Measurements from ENCODE around the gene SGPP2.
"Not testable (repeated sequence)": the region's sequence is repeated elsewhere in the genome, so short reads cannot be mapped to it uniquely, and the experiment has no call there.

SGPP2 gene

DNA sequence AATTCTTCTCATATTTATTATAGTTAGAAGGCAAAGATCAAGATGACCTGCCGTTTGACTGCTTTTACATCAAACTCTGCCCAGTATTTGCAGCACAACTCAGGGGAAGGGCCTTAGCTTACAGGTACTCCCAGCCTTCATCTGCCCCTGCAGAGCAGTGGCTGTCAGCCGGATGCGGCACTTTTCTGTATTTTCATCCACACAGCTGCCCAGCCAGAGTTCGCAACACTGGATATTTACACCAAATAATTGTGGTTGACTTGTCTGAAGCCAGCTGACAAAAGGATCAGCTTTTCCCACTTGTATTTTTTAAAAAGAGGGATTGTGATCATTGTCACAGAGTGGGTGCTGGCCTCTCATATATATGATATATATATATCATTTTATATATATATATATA, 136.8 kb downstream of the SGPP2 start:
- Mint-ChIP-seq H3K36me3 (peaks cover 10% of the 10 kb centered on the region), H3K27me3 (no peaks in the 10 kb centered on the region), H3K27ac (no peak overlapping the region), H3K4me1 (ENCODE audit: low read depth) (no peaks in the 10 kb centered on the region), H3K9me3 (ENCODE audit: low read depth) (no peaks in the 10 kb centered on the region), H3K4me3 (no peak overlapping the region)

DNA sequence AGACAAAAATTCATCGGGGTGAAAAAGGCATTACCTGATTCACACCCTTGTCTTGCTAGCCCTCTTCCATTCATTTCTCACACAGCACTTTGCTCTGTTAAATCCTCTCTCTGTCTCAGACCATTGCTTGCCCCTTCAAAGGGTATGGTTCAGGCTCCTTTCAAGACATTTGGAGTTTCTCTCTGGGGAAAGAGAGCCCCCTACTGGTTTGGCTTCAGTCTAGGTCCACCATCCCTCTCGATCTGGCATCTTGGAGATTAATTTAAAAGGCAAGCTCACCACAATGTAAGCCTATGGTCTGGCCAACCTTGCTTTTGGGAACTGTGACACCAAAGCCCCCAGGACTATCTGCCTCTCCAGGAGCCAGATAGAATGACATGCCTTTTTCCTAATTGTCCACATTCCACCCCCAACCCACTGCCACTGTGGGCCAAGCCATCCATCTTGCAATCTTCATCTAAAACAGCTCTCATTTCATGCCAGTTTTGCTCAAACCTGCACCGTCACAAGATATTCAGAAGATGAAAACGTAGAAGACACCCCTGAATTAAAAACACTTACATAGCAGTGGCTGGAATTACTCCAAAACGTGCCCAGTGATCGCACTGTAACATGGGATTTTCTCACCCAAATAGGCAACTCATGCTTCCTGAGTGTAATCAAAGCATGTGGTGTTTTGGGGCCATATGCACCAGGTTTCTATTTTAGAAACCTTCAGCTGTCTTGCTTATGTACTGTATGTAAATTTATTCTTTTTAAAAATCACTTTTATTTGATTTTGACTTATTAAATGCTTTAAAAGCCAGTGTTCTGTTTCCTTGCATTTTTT, 137.7 kb downstream of the SGPP2 start:
- H3K36me3 Mint-ChIP-seq = peaks cover 13% of the 10 kb centered on the region
- no peaks in the 10 kb centered on the region for H3K9me3 Mint-ChIP-seq (ENCODE audit: low read depth)
- peak overlapping the region; percentile 23 for H3K27ac Mint-ChIP-seq
- H3K27me3 Mint-ChIP-seq = no peaks in the 10 kb centered on the region
- no peaks in the 10 kb centered on the region for H3K4me1 Mint-ChIP-seq (ENCODE audit: low read depth)
- H3K4me3 Mint-ChIP-seq = no peak overlapping the region

DNA sequence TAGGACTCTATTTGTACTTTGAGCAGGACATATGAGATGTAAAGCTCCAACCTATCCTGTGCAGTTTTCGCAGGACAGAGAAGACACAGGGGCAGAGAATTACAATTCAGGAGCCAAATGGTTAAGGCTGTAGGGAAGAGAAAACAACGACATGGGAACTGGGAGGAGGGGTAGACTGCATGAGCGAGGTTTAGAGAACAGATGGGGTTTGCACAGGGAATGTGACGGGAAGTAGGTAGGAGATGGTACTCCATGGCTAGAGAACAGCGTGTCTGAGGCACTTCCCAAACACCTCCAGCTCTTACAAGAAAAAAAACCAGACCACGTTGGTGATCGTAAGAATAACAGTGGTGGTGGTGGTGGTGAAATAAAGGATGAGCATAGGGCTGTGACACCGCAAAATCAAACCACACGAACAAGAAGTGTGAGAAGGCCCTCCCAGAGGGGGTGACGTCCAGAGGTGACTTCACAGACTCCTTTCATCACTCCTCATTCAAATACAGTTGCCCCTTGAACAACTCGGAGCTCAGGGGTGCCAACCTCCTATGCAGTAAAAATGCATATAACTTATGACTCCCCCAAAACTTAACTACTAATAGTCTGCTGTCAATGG, 138.9 kb downstream of the SGPP2 start:
- H3K9me3 Mint-ChIP-seq (ENCODE audit: low read depth) = no peaks in the 10 kb centered on the region

DNA sequence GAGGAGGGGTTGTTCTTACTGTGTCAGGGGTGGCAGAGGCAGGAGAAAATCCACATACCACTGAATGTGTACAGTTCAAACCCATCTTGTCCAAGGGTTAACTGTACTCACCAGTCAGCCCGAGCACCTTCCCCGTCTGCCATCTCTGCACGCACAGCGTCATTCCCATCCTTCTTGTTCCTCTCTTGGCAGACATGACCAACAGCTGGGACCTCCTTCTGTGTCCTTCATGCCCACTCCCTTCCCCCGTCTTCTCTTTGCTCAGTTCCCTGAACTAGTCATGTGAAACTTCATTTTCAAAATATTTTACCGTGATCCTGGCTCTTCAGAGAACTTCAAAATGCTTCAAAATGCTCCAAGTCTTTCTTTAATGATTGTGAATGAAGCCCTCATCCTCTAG, 139.6 kb downstream of the SGPP2 start:
- Mint-ChIP-seq H3K27ac (no peak overlapping the region), H3K36me3 (peaks cover 20% of the 10 kb centered on the region), H3K4me1 (ENCODE audit: low read depth) (no peaks in the 10 kb centered on the region), H3K27me3 (no peaks in the 10 kb centered on the region), H3K9me3 (ENCODE audit: low read depth) (no peaks in the 10 kb centered on the region), H3K4me3 (no peak overlapping the region)

More for the DNA sequence above, 138.9 kb downstream of the SGPP2 start:
- Mint-ChIP-seq H3K27ac (no peak overlapping the region), H3K4me3 (no peak overlapping the region), H3K36me3 (peaks cover 18% of the 10 kb centered on the region), H3K4me1 (ENCODE audit: low read depth) (no peaks in the 10 kb centered on the region), H3K27me3 (no peaks in the 10 kb centered on the region)

DNA sequence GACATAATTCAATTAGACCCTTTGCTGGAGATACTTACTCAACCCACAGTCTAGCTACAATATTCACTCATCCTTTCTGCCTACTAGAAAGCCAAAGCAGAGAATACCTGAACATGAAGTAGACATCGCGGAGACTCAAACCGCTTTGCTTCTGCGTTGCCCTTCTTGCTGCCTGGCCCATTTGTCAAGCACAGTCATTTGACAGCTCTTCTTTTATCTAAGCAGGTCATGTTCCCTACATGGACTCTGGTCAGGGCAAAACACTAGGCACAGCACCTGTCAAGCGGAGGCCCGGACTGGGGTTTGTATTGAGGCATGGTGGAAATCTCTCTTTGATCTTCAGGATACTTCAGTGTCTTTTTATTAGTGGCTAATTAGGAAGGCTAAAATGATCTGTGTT, 141.9 kb downstream of the SGPP2 start:
- no peaks in the 10 kb centered on the region for H3K4me1 Mint-ChIP-seq (ENCODE audit: low read depth)
- H3K27ac Mint-ChIP-seq = no peak overlapping the region
- H3K36me3 Mint-ChIP-seq = peaks cover 22% of the 10 kb centered on the region
- H3K4me3 Mint-ChIP-seq = no peak overlapping the region
- H3K27me3 Mint-ChIP-seq = no peaks in the 10 kb centered on the region
- no peaks in the 10 kb centered on the region for H3K9me3 Mint-ChIP-seq (ENCODE audit: low read depth)

DNA sequence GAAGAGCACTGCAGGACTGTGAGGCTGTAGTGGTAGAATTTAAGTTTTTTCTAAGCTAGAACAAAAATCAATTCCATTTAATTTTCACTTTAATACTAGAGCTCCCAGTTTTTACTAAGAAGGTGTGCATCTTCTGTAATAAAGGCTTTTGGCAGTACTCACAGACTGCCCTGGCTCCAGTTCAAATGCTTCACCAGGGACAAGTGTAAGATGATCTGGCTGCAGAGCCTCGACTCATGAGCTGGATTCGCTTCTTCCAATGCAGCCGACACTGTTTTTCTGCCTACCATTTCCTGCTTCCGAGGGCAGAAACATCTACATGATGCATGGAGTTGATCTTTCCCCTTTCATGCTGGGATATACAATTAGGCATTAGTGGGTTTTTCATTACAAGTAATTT, 144.5 kb downstream of the SGPP2 start:
- peaks cover 27% of the 10 kb centered on the region for H3K36me3 Mint-ChIP-seq
- H3K27me3 Mint-ChIP-seq = no peaks in the 10 kb centered on the region
- no peak overlapping the region for H3K27ac Mint-ChIP-seq
- no peaks in the 10 kb centered on the region for H3K9me3 Mint-ChIP-seq (ENCODE audit: low read depth)
- no peak overlapping the region for H3K4me3 Mint-ChIP-seq
- H3K4me1 Mint-ChIP-seq (ENCODE audit: low read depth) = peaks cover 7% of the 10 kb centered on the region

DNA sequence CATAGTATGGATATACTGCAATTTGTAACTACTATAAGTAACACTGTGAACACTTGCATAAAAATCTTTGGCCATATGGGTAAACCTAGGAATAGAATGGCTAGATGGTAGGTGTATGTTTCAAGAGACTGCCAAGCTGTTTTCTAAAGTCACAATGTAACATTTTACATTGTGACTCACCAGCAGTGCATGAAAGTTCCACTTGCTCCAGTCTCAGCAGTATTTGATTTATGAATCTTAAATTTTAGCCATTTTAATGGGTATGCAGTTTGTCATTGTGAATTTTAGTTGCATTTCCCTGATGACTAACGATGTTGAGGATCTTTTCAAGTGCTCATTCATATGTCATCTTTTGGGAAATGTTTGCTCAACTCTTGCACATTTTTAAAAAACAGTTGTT, 145.5 kb downstream of the SGPP2 start:
- no peak overlapping the region for H3K27ac Mint-ChIP-seq
- peaks cover 28% of the 10 kb centered on the region for H3K36me3 Mint-ChIP-seq
- no peaks in the 10 kb centered on the region for H3K27me3 Mint-ChIP-seq
- peaks cover 13% of the 10 kb centered on the region for H3K4me1 Mint-ChIP-seq (ENCODE audit: low read depth)
- H3K4me3 Mint-ChIP-seq = no peak overlapping the region
- no peaks in the 10 kb centered on the region for H3K9me3 Mint-ChIP-seq (ENCODE audit: low read depth)

DNA sequence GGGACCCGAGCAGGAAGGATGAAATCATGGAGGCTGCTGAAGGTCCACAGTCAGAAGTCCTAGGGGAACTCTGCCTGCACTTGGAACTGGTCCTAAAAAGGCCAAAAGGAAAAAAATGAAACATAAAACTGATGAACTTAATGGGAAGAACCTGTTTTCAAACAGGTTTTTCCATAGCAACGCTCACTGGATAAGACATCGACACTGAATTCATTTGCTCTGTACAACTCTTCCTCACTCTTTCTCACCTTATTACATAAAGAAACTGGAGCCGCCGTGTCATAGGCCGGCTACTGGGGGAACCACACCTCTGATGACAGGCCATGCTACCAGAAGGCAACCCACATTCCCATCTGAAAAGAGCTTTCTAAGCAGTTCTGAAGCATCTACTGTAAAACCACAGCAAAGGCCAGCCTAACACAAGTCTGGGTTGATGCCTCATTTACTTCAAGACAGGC, 147.9 kb downstream of the SGPP2 start:
- H3K27ac Mint-ChIP-seq = peak overlapping the region; percentile 41
- no peaks in the 10 kb centered on the region for H3K9me3 Mint-ChIP-seq (ENCODE audit: low read depth)
- no peak overlapping the region for H3K4me3 Mint-ChIP-seq
- H3K27me3 Mint-ChIP-seq = no peaks in the 10 kb centered on the region
- H3K4me1 Mint-ChIP-seq (ENCODE audit: low read depth) = peaks cover 13% of the 10 kb centered on the region
- peaks cover 19% of the 10 kb centered on the region for H3K36me3 Mint-ChIP-seq

DNA sequence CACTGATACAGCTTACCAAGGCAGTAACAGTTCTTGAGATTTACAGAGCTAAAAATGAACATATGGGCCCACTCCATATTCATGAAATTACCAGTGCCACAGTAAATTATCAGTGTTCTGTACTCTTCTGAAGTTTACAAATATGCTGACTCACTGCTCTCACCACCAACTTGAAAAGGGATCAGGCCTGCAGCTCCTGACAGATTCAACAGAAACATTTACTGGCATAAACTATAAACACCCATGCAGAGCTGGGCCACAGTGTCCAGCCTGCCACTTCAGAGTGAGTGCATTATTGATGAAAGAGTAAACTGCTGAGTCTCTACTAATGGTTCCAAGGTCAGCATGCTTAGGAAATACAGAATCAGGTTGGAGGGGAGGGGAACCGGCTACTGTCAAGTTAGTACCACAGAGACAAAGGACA, 148.4 kb downstream of the SGPP2 start:
- Mint-ChIP-seq H3K27ac (peak overlapping the region; percentile 41), H3K4me1 (ENCODE audit: low read depth) (peaks cover 15% of the 10 kb centered on the region), H3K36me3 (peaks cover 17% of the 10 kb centered on the region), H3K9me3 (ENCODE audit: low read depth) (no peaks in the 10 kb centered on the region), H3K4me3 (no peak overlapping the region), H3K27me3 (no peaks in the 10 kb centered on the region)

DNA sequence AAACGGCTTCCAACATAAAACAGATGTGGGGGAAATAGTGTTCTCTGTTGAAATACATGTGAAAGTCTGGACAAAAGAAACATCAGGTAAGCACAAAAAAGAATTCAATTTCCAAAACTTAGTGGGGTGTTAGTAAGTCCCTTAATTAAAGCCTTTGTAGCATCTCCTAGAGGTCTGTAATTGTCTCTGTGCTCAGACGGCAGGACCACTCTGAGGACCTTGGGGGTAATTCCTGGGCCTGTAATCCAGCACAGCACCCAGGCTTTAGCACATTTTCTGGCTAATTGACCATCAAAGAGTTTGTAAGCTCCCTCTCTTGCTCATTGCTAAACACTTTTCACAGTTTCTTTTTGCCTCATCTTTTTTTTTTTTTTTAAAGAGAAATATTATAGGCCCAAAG, 151.3 kb downstream of the SGPP2 start:
- peaks cover 15% of the 10 kb centered on the region for H3K4me1 Mint-ChIP-seq (ENCODE audit: low read depth)
- H3K9me3 Mint-ChIP-seq (ENCODE audit: low read depth) = no peaks in the 10 kb centered on the region
- H3K36me3 Mint-ChIP-seq = peaks cover 8% of the 10 kb centered on the region
- no peak overlapping the region for H3K4me3 Mint-ChIP-seq
- H3K27ac Mint-ChIP-seq = no peak overlapping the region
- H3K27me3 Mint-ChIP-seq = no peaks in the 10 kb centered on the region

DNA sequence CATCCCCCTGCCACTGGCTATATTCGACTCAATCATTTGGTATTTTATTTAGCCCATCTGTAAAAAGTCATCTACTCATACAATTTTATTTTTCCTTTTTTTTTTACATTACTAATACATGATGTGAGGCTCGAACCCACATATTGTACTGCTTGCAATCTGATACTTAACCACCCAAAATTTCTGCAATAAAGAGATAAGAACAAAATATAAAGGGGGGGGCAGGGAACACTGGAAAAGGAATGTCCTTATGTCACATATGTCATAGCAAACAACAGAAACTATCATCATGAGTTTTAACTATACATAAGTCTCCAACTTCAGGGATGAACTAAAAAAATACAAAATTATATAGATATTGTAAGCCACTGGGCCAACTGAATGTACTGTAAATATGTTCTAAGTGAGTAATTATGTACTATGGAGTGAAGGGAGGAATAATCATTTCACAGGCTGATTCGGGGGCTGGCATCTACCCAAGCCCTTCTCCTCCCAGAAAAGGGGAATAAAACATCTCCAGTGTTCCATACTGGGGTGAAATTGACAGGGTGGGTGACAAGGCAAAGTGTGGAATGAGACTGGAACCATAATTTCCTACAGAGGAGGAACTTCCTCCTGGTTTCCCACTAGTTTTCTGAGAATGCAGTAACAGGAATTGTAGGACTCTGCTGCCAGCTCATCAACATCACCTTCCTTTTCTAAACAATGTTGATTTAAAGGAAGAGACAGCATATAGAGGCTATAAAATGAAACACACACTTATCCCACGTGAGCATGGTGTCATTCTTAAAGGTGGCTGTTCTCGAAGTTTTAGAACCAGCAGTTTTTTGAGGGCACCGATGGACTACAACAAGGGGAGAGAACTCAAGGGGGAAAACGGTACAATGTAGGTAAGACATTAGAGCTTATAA, 152.1 kb downstream of the SGPP2 start:
- no peaks in the 10 kb centered on the region for H3K27me3 Mint-ChIP-seq
- H3K4me3 Mint-ChIP-seq = no peak overlapping the region
- H3K9me3 Mint-ChIP-seq (ENCODE audit: low read depth) = no peaks in the 10 kb centered on the region
- peaks cover 15% of the 10 kb centered on the region for H3K4me1 Mint-ChIP-seq (ENCODE audit: low read depth)
- no peak overlapping the region for H3K27ac Mint-ChIP-seq
- H3K36me3 Mint-ChIP-seq = peaks cover 5% of the 10 kb centered on the region

DNA sequence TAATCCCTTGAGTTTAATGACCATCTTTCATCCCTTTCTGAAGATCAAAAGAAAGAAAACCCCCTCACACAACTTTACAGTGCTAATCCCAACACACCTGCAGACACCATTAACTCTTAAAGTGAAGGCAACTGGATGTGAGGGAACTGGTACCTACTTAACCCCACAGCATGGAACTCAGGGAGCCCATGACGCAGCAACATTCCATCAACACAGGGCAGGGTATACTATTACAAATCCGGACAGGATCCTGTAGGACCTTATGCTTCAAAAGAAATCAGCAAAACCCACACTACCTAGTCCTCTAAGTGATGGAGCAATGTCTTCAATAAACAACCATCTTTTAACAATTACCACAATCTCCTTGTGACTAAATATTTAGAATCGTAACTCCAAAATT, 153.0 kb downstream of the SGPP2 start:
- Mint-ChIP-seq H3K9me3 (ENCODE audit: low read depth) (no peaks in the 10 kb centered on the region), H3K4me3 (no peak overlapping the region)

DNA sequence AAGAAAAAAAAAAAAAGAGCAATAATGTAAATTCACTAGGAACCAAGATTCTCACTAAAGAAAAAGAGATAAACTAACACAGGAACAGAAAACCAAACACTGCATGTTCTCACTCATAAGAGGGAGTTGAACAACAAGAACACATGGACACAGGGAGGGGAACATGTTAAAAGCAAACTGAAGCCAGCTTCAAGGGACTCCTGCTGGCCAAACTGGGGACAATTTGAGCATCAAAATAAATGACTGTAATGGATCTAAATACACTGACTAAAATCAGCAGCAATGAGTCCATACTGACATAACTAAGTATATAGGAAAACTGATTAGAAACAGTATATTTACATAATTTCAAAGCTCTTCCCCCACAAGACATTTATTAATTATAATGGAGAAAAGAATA, 158.6 kb downstream of the SGPP2 start:
- H3K4me1 Mint-ChIP-seq (ENCODE audit: low read depth) = peaks cover 28% of the 10 kb centered on the region
- no peaks in the 10 kb centered on the region for H3K27me3 Mint-ChIP-seq
- H3K36me3 Mint-ChIP-seq = peaks cover 21% of the 10 kb centered on the region
- H3K27ac Mint-ChIP-seq = no peak overlapping the region
- H3K4me3 Mint-ChIP-seq = no peak overlapping the region
- H3K9me3 Mint-ChIP-seq (ENCODE audit: low read depth) = no peaks in the 10 kb centered on the region

More for the DNA sequence above, 153.0 kb downstream of the SGPP2 start:
- peaks cover 6% of the 10 kb centered on the region for H3K36me3 Mint-ChIP-seq
- no peaks in the 10 kb centered on the region for H3K27me3 Mint-ChIP-seq
- H3K27ac Mint-ChIP-seq = no peak overlapping the region
- H3K4me1 Mint-ChIP-seq (ENCODE audit: low read depth) = peaks cover 19% of the 10 kb centered on the region

DNA sequence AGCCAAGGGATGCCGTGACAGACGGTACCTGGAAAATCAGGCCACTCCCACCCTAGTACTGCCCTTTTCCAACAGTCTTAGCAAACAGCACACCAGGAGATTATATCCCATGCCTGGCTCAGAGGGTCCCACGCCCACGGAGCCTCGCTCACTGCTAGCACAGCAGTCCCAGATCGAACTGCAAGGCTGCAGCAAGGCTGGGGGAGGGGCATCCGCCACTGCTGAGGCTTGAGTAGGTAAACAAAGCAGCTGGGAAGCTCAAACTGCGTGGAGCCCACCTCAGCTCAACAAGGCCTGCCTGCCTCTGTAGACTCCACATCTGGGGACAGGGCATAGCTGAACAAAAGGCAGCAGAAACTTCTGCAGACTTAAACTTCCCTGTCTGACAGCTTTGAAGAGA, 160.2 kb downstream of the SGPP2 start:
- H3K4me1 Mint-ChIP-seq (ENCODE audit: low read depth) = peaks cover 35% of the 10 kb centered on the region
- H3K4me3 Mint-ChIP-seq; H3K27ac Mint-ChIP-seq; H3K9me3 Mint-ChIP-seq (ENCODE audit: low read depth); H3K27me3 Mint-ChIP-seq: not testable (repeated sequence)
- peaks cover 27% of the 10 kb centered on the region for H3K36me3 Mint-ChIP-seq

DNA sequence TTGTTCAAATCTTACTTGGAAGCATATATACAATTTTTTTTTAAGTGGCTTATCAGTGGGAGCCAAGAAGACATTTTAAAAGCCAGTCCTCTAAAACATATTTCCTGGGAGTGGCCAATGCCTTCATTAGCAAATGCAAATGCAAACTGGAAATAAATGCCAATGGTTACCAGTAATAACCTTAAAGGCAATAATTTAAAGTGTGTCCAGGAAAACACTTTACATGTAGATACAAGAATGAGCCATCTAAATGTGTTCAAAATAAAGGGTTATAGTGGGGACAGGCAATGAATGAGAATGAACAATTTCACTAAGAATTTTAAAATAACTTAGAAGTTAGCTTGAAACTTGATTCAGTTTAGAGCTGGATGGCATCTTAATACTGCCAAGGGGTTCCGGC, 167.3 kb downstream of the SGPP2 start:
- Mint-ChIP-seq H3K27me3 (no peaks in the 10 kb centered on the region), H3K9me3 (ENCODE audit: low read depth) (no peaks in the 10 kb centered on the region), H3K4me3 (no peak overlapping the region), H3K4me1 (ENCODE audit: low read depth) (peaks cover 19% of the 10 kb centered on the region), H3K27ac (no peak overlapping the region), H3K36me3 (peaks cover 38% of the 10 kb centered on the region)
